Hematopoietic multipotent progenitor cell (in vitro differentiated cells): ENCODE results near the gene IL9R. TPM values are rescaled to one million over a fixed set of nuclear protein-coding genes. Genes with fewer than 3 reads are reported as not detected.
A peak's percentile ranks its signal among the peaks of the same experiment; 100 is the strongest.
"Not testable (repeated sequence)": the region's sequence is repeated elsewhere in the genome, so short reads cannot be mapped to it uniquely, and the experiment has no call there.

Experiments used
- DNase-seq, 3 donors: peaks; one replicate each; pipeline ENCODE4 v3.0.0-alpha.2; 2011 to 2015; ENCODE audit warnings: low read depth in 2 of 3, low spot score in 2 of 3
- total RNA-seq: library from RNA; depleted of rRNA; stranded (reverse); fragments of >200 nt; gene quantifications from one replicate; pipeline ENCODE4 v1.2.3, GENCODE V29; 2012

Gene IL9R
- total RNA-seq, 1 donor = 4.6 TPM

DNA sequence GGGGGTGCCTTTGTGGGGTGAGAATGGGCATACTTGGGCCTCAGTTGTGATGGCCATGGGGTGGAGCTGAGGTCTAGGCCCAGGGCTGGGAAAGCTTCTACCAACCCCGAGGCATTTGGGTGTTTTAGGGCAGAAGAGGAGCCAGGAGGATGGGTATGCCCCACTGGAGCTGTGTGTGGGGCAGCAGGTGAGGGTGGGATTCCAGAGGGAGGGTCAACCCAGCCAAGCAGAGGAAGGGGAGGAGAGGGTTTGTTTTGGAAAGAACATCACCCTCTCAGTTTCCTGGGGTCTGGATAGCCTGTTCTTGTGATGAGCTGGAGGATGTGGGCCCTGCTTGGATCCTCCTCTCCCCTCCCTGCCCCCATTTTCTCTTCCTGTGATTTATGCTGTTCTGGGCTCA, 620 bp downstream of the IL9R start:
- no peak for DNase-seq

DNA sequence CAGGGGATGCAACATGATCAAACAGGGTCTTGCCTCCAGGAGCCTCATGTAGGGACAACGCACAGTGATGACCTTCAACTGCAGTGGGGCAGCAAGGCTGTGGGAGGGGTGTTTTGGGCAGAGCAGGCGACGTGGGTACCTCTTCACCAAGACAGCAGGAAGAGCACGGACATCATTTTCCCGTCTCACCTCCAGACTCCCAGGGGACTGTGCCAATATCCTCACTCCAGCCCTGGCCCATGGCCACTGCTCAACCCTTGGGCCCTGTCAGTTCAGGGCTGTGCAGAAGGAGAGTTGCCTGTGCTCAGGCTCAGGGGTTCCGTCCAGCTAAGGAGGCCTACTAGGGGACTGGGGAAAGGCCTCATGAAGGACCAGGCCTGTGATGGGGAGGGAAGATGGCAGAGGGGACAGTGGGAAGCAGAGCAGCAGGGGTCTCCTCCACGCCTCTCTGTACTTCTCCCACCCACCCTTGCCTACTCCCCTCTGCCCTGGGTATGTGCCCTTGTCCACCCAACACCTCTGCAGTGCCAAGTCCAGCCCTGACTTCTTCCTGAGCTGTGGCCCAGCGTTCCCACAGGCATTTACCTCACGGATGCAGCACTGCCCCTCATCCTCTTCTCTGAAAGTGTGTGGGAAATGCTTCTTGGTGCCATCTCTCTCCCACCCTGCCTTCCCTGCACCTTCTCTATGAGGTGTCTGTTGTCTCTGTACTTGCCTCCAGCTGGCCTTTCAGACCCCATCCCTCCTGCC, 1.4 kb downstream of the IL9R start:
- no peak for DNase-seq

DNA sequence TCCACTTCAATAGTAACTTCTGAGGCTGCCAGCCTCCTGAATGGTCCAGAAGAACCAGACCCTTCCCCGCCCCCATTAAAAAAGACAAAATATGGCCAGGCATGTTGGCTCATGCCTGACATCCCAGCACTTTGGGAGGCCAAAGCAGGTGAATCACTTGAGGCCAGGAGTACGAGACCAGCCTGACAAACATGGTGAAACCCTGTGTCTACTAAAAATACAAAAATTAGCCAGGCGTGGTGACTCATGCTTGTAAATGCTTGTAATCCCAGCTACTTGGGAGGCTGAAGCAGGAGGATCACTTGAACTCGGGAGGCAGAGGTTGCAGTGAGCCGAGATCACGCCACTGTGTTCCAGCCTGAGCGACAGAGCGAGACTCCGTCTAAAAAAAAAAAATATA, 2.3 kb downstream of the IL9R start:
- not testable (repeated sequence) for DNase-seq

DNA sequence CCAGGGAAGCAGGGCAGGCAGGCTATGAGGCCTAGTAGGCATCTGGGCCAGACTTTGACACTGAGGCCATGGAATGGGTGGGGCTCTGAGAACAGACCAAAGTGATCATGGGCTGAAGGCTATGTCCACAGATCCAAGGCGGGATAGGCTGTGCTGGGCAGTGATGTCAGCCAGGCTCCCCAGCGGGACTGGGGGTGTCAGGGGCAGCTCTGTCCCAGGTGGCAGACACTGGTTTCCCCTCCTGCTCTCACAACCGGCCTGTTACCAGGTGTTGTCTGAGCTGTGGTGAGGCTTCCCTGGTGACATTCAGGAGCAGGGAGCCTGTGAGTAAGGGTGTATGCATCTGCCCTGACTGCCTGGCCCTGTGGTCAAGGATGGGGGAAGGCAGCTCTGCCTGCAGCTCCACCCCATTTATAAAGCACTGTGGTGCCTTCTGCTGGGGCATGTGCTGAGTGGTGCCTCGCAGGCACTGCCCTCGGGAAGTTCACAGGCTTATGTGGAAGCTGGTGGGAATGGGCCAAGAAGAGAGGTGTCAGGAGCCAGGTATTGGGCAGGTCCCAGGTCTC, 2.9 kb downstream of the IL9R start:
- no peak for DNase-seq

DNA sequence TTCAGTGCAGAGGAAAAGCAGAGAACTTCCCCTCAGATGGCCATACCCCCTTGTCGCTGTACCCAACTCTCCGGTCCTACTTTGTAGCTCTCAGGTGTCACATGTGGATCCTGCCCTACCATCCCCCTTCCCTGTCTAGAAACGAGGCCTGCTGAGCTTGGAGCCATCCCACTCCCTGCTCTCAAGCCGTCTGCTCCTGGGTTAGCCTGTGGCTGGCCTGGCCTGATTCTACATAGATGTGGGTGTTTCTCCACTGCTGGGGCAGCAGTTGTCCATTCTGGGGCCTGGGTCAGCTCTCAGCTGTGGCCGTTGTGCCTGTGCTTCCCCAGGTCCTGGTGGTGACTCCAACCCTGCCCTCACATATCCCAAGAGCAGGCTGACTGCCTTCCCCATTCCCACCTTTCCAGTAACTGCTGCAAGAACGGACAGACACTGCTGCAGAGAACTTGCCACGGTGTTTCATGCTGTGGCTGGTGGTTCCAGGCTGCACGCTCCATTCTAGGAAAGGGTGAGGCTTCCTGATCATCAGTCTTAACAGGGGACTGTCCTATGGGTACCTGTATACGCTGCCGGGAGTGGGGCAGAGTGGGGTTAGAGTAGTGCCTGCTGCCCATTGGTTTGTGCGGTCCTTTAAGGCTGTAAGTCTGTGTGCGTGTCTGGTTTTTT, 3.6 kb downstream of the IL9R start:
- no peak for DNase-seq

DNA sequence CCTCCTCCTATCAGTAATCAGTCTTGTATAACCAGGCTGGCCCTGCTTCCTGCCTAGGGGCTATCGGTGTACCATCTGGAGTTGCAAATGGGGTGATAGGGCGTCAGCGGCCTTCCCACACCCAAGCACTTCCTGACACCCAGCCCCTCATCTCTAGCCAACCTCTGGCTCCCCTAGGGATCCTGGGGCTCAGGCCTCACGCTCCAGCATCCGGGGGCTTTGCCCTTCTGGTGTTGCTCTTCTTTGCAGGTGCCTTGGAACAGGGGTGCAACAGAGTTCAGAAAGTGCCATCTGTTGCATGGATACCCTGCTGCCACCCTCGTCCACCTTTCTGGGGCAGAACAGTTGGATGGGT, 4.1 kb downstream of the IL9R start:
- DNase-seq = peak in 2 of 3 donors; percentile 94 to 96

DNA sequence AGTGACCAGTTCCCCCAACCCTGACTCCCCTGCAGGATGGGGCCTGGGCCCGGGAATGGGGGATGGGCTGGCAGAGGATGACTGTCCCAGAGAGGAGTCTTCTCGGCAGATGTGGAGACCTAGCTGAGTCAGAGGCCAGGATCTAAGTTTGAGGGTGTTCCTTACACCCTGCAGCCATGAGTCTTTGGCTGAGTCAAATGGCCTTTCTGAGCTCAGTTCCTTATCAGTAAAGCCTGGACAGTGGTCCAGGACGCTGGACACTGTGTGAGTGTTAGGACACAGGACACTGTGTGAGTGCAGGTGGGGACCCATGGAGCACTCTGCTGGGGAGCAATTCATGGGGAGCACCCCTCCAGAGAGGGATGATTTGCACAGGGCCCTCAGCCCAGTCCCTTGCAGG, 5.0 kb downstream of the IL9R start:
- DNase-seq = no peak

DNA sequence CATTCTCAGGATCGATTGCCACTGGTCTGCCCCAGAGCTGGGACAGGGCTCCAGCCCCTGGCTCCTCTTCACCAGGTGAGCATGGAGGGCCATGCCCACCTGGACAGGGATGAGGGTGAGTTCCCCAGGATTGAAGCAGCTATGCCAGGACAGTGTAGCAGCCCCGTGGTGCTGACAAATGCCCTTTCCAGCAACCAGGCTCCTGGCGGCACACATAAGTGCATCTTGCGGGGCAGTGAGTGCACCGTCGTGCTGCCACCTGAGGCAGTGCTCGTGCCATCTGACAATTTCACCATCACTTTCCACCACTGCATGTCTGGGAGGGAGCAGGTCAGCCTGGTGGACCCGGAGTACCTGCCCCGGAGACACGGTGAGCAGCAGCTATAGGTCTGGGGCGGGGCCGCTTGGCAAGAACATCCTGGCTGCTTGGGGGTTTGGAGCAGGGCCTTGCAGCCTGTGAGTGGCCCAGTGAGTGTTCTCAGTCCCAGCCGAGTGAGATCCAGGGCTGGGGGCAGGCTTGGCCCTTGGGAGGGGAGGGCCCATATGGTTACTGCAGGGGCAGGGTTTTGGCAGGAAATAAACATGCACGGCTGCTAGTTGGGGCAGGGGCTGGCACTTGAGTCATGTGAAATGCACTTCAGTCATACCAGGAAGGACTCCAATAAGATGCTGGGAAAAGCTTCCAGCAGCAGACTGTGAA, 6.1 kb downstream of the IL9R start:
- DNase-seq = peak in 1 of 3 donors; percentile 33

DNA sequence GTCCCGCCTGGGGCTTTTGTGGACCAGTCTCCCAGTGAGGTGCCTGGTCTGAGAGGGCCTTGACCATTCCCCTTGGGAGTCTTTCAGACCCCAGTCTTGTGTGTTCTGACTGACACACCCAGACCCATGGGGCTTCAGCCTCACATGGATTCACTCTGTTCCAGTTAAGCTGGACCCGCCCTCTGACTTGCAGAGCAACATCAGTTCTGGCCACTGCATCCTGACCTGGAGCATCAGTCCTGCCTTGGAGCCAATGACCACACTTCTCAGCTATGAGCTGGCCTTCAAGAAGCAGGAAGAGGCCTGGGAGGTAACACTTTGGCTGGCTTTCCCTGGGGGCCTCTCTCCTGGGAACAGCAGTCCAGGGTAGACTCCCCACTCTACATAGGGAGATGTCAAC, 6.8 kb downstream of the IL9R start:
- no peak for DNase-seq

DNA sequence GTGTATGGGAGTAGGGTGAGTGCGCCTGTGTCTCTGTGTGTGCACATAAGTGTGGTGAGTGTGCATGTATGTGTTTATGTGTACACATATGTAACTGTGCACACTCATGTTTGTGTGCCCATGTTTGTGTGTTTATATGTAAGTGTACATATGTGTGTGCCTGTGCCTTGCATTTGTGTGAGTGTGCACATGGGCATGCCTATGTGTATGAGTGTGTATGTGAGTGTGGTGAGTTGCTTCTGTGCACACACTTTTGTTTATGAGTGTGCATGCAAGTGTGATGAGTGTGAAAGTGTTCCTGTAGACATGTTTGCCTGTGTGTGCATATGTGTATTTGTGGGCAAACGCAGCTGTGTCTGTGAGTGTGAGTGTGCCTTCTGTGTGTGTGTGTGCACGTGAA, 7.2 kb downstream of the IL9R start:
- no peak for DNase-seq

DNA sequence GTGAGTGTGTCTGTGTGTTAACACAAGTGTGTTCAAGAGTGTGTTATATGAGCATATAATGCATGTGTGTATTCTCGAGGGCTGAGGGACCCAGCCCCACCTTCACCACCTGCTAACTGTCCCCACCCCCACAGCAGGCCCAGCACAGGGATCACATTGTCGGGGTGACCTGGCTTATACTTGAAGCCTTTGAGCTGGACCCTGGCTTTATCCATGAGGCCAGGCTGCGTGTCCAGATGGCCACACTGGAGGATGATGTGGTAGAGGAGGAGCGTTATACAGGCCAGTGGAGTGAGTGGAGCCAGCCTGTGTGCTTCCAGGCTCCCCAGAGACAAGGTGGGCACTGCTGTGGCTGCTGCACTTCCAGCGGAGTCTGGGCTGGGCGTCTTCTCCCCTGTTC, 7.6 kb downstream of the IL9R start:
- no peak for DNase-seq

DNA sequence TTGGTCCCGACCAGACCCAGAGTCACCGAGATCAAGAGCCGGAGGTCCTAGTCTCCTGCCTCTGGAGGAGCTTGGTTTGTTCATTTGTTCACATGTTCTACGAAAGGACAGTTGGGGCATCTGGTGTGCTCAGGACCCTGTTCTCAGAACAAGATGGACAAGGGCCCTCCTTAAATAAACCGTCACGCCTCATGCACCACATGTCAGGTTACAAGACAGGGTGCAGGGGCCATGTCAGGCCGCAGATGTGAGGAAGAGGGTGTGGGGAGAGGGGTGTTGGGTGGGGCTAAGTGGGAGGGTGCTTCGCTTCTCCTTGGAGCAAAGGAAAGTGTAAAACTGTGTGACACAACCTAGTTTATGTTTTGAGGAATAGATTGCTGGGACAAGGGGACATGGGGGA, 9.0 kb downstream of the IL9R start:
- not testable (repeated sequence) for DNase-seq

DNA sequence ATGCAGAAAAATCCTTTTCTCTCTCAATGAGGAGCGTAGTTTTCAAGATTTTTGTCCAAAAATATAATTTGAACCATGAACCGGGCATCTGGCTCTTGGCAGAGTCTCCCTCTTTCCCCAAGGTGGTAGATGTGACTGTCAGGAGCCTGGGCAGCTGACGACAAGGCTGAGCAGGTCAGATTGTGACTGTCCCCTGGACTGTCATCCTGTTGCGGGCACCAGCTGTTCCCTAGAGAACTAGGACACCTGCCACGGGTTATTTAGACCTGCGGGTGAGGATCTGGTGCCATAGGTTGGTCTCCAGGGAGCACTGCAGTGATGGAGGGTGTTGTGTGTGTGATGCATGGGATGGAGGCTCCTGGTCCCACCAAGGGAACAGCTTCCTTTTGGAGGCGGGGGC, 10.9 kb downstream of the IL9R start:
- not testable (repeated sequence) for DNase-seq

DNA sequence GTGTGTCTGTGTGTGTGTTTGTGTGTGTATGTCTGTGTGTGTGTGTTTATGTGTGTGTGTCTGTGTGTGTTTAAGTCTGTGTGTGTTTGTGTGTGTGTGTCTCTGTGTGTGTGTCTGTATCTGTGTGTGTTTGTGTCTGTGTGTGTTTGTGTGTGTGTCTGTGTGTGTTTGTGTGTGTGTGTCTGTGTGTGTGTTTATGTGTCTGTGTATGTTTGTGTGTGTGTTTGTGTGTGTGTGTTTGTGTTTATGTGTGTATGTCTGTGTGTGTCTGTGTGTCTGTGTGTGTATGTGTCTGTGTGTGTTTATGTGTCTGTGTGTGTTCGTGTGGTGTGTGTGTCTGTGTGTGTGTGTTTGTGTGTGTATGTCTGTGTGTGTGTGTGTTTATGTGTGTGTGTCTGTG, 11.4 kb downstream of the IL9R start:
- DNase-seq = no peak

DNA sequence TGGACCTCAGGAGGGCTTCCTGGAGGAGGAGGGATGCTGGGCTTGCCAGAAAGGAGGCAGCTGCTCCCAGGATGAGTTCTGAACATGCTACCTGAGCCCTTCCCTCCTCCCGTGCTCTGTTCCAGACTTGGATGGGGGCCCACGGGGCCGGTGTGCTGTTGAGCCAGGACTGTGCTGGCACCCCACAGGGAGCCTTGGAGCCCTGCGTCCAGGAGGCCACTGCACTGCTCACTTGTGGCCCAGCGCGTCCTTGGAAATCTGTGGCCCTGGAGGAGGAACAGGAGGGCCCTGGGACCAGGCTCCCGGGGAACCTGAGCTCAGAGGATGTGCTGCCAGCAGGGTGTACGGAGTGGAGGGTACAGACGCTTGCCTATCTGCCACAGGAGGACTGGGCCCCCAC, 12.2 kb downstream of the IL9R start:
- DNase-seq = not testable (repeated sequence)

DNA sequence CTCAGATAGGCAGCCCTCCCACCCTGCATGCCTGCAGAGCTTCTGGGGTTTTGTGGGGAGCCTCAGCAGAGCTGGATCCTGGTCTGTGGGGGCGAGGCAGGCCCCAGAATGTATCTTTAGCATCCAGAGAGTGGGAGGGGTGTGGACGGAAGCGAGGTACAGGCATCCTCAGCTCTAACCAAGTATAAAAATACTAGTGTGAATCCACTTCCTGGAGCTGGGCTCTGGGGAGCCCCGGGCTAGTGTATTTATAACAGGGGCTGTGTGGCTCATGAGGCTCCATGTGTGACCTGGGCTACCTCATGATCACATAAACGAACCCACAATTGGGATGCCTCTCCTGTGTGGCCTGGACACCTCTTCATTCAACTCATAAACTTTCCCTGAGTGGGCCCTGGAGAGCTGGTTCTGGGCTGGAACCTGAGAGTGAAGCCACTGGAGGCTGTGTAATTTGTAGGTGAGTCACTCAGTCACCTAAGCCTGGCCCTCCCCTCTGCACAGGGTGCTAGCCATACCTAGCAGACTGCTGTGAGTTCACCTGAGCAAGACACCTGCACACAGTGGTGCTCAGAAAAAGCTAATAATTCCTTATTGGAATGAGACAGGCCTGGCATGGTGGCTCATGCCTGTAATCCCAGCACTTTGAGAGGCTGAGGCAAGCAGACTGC, 15.9 kb downstream of the IL9R start:
- not testable (repeated sequence) for DNase-seq

DNA sequence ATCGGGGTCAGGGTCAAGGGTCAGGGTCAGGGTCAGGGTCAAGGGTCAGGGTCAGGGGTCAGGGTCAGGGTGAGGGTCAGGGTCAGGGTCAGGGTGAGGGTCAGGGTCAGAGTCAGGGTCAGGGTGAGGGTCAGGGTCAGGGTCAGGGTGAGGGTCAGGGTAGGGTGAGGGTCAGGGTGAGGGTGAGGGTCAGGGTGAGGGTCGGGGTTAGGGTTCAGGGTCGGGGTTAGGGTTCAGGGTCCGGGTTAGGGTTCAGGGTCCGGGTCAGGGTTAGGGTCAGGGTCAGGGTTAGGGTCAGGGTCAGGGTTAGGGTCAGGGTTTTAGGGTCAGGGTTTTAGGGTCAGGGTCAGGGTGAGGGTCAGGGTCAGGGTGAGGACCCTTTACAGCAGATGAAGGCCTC, 22.4 kb downstream of the IL9R start:
- not testable (repeated sequence) for DNase-seq

DNA sequence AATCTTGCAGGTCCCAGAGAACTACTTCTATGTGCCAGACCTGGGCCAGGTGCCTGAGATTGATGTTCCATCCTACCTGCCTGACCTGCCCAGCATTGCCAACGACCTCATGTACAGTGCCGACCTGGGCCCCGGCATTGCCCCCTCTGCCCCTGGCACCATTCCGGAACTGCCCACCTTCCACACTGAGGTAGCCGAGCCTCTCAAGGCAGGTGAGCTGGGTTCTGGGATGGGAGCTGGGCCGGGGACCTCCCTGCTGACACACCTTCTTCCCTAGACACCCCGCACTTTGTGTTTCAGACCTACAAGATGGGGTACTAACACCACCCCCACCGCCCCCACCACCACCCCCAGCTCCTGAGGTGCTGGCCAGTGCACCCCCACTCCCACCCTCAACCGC, 25.5 kb downstream of the IL9R start:
- DNase-seq = not testable (repeated sequence)

DNA sequence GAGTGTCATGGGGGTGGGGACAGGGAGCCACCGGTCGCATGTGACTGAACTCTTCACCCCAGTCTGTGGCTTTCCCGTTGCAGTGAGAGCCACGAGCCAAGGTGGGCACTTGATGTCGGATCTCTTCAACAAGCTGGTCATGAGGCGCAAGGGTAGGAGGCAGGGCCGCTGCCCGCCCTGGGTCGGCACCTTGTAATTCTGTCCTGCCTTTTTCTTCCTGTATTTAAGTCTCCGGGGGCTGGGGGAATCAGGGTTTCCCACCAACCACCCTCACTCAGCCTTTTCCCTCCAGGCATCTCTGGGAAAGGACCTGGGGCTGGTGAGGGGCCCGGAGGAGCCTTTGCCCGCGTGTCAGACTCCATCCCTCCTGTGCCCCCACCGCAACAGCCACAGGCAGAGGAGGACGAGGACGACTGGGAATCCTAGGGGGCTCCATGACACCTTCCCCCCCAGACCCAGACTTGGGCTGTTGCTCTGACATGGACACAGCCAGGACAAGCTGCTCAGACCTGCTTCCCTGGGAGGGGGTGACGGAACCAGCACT, 27.5 kb downstream of the IL9R start:
- DNase-seq = not testable (repeated sequence)

DNA sequence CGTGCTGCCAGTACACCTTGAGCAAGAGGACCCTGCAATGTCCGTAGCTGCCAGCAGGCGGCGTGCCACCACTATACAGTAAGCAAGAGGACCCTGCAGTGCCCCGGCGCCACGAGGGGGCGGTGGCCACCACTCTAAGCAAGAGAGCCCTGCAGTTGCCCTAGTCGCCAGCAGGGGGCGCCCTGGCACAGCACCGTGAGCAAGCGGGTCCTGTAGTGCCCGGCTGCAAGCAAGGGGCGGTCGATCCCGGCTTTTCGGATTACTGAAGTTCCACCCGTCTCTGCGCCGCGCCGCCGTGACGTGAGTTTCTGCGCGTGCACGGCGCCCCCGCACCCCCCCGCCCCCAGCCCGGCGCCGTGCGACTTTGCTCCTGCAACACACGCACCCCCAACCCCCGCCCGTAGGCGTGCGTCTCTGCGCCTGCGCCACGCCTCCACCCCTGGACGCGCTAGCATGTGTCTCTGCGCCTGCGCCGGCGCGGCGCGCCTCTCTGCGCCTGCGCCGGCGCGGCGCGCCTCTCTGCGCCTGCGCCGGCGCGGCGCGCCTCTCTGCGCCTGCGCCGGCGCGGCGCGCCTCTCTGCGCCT, 31.2 kb downstream of the IL9R start:
- DNase-seq = not testable (repeated sequence)
